Mammary epithelial cell (primary cell): ENCODE measurements around the gene RFX2.

Source experiments
- CTCF ChIP-seq, 2 donors: IDR thresholded peaks in 1 of 2; conservative IDR thresholded peaks in 1 of 2; 2 replicates each; pipeline ENCODE4 v1.5.1; 2011 to 2012; ENCODE audit warnings: inconsistent platforms in 2 of 2, low read length in 2 of 2, mild to moderate bottlenecking in 2 of 2, control low read depth in 1 of 2, low read depth in 1 of 2; ENCODE audit not compliant: insufficient read depth in 1 of 2; ENCODE audit errors: extremely low read depth in 1 of 2
- EZH2 ChIP-seq: IDR thresholded peaks from 2 replicates; pipeline ENCODE4 v1.6.1; 2012; ENCODE audit warnings: low read length, inconsistent platforms, borderline replicate concordance

GRCh38 chr19:6061376-6062130 is 48.7 kb downstream of the RFX2 start:
- TF ChIP-seq CTCF (conservative IDR thresholded peaks at IDR 0.05 in 1 of 2, IDR thresholded peaks at IDR 0.05 in 1 of 2; ENCODE audit: extremely low read depth in 1 of 2, insufficient read depth in 1 of 2, low read depth in 1 of 2, low read length in 2 of 2) (no peak), EZH2 (no peak)
